GM21717 (cell line): ENCODE data around the gene RAET1G.
"Not testable (repeated sequence)": the region's sequence is repeated elsewhere in the genome, so short reads cannot be mapped to it uniquely, and the experiment has no call there.

Experiments used
- ATAC-seq: cut with Tn5 transposase; IDR thresholded peaks from one replicate; pipeline ENCODE4 v1.9.1; 2021; ENCODE audit warnings: mild to moderate bottlenecking, moderate library complexity; ENCODE audit not compliant: unreplicated experiment

RAET1G gene

DNA sequence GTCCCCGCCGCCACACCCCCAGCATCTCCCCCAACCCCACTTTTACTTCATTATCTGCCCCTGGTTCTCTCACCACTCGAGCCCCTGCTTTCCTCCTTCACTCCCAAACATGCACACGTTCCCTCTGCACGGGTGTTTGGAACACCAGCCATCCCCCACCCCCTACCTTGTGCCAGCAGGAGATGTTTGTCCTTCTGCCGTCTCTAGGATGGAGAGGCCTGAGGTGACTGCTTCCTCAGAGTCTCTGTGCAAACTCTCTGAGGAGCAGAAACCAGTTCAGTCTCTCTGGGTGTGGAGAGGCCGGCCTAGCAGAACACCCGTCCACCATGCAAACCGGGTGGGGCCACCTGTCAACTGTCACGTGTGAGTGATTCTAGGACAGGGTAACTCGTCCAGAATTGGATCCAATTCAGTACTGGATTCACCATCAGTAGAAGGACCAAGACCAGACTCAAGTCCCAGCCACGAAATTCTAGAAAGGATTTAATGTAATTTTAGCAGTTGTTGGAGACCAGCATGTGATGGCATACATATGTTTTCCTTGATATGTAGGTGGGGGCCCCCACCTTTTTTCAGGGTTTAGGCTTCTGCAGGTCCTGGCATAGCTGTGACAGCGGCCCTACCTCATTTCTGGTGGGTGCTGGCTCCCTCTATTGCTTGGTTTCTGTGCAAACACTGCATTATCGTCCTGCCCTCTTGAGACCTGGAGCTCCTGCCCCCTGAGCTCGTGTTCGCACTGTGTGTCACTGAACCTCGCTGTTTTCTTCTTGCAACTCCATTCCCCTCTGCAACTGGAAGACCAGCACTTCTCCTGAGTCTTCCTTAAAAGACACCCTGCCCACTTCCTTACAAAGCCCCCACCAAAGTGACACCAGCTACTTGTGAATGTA, 24.8 kb downstream of the RAET1G start, which contains the start of gene RAET1E:
RAET1E (minus strand) TSS at position 259 of the 890 bp plus-strand sequence. CDS start 7,212 bp downstream, outside the sequence.
- ATAC-seq, result no peak

DNA sequence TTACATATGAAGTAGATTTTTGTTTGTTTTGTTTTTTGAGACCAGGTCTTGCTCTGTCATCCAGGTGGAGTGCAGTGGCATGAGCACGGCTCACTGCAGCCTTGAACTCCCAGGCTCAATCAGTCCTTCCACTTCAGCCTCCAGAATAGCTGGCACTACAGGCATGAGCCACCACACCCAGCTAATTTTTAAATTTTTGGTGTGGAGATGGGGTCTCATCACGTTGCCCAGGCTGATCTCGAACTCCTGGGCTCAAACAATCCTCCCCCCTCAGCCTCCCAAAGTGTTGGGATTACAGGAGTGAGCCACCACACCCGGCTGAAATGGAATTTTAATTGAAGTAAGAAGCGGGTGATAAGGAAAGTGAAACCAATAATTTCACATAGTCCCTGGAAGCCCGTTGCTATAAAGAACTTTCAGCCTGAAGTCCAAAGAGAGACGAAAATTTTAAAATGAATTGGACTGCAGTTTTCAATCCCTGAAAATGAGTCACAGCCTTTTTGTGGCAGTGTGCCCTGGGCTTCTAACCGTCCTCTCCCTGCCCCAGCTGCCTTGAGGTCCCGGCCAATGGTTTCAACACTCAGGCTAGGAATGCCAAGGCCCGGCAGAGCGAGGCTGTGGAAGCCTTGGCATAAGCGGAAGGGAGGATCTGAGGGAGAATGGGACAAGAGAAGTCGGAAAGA, 25.8 kb downstream of the RAET1G start:
- ATAC-seq, result no peak

DNA sequence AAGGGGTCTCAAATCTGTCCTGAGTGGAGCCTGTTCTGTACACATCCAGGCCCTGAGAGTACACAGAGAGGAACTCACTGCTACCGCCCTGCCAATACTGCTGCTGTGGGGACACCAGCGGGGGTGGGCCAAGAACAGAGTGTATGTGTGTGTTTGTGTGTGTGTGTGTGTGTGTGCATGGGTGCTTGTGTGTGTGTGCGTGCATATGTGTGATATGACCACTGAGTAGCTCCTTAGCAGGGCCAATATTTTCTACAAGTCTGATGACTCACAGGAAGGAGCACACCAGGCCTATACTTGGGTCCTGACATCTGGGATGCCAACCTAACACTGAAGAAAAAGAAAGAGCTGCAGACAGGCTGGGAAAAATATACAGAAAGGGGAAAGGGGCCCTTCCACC, 26.4 kb downstream of the RAET1G start:
- ATAC-seq, result no peak

DNA sequence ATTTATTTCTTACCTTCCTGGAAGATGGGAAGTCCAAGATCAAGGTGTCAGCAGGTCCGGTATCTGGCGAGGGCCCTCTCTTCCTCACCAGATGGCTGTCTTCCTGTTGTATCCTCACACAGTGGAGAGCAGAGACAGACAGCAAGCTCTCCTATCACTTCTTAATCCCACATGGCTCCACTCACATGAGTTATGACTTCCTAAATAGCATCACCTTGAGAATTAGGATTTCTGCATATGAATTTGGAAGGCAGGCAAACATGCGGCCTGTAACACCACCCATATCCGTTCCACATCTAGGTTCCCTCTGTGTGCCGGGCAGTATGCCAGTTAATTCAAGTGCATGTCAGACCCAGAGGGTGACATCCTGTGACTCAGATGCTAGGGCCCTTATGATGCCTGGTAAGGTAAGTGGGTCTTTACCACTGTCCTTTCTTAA, 27.1 kb downstream of the RAET1G start:
- ATAC-seq, result no peak

DNA sequence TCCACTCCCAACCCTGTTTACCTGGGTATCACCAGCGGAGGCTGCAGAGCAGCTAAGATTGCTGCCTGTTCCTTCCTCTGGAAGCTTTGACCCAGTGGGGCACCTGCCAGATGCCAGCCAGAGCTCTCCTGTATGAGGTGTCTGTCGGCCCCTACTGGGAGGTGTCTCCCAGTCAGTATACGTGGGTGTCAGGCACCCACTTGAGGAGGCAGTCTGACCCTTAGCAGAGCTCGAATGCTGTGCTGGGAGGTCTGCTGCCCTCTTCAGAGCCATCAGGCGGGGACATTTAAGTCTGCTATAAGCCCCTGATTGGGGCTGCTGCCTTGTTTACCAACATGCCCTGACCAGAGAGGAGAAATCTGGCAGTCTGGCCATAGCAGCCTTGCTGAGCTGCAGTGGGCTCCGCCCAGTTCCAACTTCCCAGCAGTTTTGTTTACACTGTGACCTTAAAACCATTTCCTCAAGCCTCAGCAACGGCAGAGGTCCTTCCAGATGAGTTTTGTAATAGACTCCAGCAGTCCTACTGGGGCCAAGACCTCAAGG, 27.8 kb downstream of the RAET1G start:
- ATAC-seq, result no peak

DNA sequence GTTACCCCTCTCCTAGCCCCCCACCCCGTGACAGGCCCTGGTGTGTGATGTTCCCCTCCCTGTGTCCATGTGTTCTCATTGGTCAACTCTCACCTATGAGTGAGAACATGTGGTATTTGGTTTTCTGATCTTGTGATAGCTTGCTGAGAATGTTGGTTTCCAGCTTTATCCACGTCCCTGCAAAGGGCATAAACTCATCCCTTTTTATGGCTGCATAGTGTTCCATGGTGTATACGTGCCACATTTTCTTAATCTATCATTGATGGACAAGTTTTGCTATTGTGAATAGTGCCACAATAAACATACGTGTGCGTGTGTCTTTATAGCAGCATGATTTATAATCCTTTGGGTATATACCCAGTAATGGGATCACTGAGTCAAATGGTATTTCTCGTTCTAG, 31.1 kb downstream of the RAET1G start:
- not testable (repeated sequence) for ATAC-seq

DNA sequence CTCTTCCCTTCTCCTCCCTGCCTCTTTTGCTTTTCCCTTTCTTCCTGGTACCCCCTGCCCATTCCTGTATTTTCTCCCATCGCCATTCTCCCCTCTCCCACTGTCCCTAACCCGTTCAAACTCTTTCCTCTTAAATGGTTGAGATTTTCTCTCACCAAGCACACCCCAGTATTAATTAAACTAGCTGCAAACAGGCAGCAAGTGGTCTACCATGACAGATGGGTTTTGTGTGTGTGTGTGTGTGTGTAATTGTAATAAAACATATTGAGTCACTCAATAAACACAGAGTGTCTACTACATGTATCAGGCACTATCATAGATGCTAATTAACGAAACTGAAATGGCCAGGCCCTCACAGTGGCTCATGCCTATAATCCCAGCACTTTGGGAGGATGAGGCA, 31.7 kb downstream of the RAET1G start:
- ATAC-seq, result no peak

DNA sequence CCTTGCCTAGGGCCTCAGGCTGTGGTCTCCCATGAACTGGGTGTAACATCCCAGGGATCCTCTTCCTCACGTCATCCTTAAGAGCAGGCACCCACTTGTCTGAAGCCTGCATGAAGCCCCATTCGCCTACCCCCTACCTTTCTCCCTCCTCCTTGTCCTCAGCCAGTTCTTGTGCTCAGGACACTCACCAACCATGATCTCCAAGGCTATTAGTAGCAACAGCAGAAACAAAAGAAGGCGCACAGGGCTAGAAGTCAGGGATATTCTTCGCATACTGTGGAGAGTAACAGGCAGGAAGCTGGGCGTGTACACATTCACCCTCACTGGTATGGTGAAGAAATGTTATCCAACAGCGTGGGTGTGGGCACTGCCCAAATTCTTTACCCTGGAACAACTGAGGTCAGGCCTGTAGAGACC, 32.3 kb downstream of the RAET1G start:
- no peak for ATAC-seq

DNA sequence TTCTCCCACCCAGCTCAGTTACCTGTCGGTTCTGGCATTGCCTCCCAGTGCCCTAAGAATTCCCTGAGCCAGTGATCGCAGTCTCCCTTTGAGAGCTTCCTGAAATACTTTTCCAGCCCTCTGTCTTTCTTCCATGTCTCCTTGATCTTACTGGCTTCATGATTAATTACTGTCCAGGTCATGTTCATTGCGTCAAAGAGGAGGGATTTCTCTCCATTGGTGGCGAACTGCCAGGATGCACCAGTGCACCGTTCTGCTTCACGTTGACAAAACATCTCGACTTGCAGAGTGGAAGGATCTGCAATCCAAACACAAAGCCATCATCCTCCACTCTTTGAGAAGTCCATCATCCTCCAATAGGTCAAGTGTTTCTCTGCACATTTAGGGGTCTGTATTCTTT, 33.6 kb downstream of the RAET1G start:
- ATAC-seq, result no peak

DNA sequence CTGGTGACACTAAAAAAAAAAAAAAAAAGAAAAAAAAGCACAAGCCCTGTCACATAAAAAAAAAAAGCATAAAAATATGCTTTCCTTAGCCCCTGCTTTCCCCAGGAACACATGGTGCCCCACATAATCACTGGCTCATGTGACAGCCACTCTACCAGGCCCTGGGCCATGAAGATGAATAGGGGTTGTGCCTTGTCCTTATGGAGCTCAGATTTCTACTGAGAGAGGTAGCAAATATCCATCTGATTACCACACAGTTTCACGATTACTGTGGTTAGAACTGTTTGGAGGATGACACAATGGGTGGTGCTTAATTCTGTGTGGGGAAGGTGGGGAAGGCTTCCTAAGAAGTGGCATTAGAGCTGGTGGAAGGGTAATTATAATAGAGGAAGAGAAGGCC, 34.3 kb downstream of the RAET1G start:
- ATAC-seq, result no peak

DNA sequence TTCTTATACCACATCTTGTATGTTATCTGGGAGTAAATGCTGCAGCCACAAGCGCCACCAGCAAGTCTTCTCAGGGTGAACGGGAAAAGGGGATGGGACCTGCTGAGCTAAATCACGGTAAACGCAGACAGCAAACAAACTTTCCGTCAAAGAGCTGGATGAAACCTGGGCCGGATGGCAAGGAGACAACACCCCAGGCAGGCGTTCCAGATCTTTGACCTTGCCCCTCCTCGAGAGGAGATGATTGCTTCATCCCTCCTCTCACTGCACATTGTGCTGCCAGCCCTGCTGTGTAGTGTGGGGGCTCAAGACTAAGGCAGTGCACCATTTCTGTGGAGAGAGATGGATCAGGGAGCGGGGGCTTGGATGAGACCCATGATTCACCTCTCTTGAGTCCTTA, 34.8 kb downstream of the RAET1G start:
- ATAC-seq, result no peak

DNA sequence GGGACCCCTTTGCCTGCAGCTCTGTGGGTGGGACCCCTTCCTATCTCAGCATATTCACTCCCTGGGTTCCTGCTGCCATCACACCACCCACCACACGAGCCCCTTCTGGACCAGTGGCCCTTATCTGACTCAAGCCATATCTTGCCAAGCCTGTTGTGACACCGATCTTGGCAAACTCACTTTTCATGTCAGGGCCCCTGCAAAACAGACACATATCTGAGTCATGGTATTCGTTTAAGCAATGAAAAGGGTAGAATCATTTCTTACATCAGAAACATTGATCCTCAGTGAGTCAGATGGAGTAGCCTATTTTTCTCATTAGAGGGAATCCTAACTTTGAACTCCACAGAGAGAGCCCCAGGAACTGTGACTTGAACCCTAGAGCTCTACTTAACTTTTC, 35.6 kb downstream of the RAET1G start:
- ATAC-seq, result no peak

DNA sequence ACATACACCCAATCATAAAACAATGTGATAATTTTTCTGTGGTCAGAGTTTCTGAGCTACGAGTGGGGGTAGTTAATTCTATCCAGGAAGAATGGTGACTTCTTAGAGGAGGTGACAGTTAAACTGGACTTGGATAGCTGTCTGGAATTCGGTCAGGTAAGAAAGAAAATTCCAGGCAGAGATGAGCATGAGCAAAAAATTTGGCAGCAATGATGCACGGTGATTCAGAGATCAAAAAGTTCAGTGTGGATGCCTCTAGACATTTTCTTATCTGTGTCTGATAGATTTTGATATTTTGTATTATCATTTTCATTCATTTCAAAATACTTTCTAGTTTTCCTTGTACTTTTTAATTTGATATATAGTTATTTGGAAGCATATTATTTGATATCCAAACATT, 37.0 kb downstream of the RAET1G start:
- ATAC-seq, result no peak

DNA sequence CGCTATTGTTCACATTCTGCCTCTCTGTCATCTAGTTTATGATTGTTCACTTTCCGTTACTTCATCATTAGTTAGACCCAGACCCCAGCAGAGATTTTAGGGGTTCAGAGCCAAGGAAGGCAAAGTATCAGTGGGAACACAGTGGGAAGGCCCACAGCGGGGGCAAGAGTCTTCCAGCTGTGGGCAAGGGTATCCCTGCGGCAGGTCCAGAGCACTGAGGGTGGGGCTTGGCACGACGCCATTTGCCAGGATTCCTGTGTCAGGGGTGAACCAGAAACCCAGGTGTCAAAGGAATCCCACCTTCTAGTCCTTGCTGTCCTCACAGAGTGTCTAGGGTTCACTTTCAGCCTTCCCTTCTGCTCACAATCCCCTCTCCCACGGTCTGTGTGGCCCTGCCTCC, 38.3 kb downstream of the RAET1G start:
- ATAC-seq, result no peak

DNA sequence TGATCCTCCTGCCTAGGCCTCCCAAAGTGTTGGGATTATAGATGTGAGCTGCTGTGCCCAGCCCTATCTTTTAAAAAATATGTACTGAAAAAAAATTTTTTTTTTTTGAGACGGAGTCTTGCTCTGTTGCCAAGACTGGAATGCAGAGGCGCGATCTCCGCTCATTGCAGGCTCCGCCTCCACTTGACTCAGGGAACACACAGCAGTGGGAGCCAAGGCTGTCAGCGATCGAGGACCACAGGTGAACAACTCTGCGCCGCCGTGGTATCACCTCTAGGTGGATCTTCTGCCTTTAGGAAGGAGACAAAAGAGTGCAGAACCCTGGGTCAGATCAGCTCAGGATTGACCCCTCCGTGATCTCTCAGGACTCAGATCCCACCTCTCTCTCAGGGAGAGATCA, 38.7 kb downstream of the RAET1G start:
- ATAC-seq, result no peak

DNA sequence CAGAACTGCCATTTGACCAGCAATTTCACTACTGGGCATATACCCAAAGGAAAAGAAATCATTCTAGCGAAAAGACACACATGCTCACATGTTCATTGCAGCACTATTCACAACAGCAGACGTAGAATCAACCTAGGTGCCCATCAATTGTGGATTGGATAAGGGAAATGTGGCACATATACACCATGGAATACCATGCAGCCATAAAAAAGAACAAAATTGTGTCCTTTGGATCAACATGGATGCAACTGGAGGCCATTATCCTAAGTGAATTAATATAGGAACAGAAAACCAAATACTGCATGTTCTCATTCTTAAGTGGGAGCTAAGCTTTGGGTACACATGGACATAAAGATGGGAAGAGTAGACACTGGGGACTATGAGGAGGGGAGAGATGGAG, 41.1 kb downstream of the RAET1G start:
- ATAC-seq, result no peak

DNA sequence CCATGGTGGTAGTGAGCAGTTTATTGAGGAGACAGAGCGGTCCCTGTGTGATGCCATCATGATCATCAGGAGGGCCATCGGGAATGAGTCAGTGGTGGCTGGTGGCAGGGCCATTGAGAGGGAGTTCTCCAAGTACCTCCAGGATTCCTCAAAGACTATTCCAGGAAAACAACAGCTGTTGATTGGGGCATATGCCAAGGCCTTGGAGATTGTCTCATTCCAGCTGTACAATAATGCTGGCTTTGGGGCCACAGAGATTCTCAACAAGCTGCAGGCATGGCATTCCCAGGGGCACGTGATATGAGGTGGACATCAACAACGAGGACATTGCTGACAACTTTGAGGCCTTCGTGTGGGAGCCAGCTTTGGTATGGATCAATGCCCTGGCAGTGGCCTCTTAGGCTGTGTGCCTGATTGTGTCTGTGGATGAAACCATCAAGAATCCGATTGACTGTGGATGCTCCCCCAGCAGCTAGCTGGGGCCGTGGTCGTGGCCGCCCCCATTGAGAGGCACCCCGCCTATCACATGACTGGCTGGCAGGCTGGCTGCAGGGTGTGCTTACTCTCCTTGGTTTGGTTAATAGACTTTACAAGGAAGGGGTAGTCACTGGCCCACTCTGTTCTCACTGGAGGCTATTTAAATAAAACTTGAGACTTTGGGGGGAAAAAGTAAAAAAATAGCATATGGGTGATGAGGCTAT, 41.7 kb downstream of the RAET1G start:
- ATAC-seq, result no peak

DNA sequence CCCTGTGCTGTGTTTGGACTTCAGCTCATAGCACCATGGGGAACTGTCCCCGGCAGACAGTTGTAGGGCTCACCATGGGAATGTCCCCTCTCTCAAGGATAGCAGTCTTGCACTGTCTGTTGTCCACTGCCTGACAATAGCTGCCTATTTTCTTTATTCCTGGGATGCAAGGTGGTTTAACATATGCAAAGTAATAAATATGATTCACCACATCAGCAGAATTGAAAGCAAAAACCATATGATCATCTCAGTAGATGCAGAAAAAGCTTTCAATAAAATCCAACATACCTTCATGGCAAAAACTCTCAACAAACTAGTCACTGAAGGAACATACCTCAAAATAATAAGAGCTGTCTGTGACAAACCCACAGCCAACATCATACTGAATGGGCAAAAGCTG, 45.3 kb downstream of the RAET1G start:
- ATAC-seq, result no peak

DNA sequence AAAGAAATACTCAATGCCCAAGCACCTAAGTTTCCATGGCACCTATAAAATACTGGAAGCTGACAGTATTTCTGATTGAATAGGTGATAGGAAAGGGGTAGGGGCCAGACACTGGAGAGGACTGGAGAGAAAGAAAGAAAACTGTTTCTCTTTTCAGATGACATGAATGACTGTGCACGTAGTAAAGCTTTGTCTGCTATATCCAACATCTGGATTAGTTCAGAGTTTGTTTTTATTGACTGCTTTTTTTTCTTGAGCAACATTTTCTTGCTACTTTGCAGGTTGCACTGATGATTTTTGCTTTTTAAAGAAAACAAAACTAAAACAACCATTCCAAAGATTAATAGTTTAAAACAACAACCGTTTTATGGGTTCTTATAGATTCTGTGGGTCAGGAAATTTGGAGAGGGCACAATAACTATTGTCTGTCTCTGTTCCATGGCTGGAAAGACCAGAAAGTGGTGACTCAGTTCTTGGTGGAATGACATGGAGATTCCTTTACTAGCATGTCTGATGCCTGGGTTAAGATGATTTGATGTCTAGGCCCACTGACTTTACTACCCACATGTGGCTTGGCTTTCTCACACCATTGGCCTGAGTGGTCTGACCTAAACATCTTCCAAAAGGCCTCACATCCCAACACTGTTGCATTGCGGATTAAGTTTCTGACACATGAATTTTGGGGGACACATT, 46.5 kb downstream of the RAET1G start:
- no peak for ATAC-seq

DNA sequence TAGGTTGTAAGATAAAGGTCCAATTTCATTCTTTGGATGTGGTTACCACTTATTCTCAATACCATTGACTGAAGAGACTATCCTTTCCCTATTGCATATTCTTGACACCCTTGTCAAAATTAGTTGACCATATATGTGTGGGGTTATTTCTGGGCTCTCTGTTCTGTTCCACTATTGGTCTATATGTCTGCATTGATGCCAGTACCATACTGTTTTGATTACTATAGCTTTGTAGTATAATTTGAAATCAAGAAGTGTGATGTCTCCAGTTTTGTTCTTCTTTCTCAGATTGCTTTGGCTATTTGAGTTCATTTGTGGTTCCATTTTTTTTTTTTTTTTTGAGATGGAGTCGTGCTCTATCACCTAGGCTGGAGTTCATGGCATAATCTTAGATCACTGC, 50.7 kb downstream of the RAET1G start:
- no peak for ATAC-seq

DNA sequence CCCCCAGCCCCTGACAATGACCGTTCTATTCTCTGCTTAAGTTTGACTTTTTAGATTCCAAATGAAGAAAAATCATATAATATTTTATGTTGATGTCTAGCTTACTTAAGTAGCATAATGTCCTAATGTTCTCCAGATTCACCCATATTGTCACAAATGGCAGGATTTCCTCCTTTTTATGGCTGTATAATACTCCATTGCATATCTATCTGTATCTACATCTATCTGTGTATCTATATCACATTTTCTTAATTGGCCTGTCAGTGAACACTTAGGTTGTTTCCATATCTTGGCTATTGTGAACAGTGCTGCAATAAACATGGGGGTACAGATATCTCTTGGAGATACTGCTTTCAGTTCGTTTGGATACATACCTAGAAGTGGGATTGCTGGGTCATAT, 51.7 kb downstream of the RAET1G start:
- no peak for ATAC-seq
